ENCODE measurements around the gene CNN2. TPM values are rescaled to one million over a fixed set of nuclear protein-coding genes. Genes with fewer than 3 reads are reported as not detected.
A peak's percentile ranks its signal among the peaks of the same experiment; 100 is the strongest.

The CNN2 gene
- total and polyA plus RNA-seq, 9 of the 15 experiments (the other 6 are each of a cell fraction or from before 2014, with no cell fraction given), result 12.1 to 174 (median 52.7) TPM

GRCh38 chr19:1041835-1042685 lies 15.7 kb downstream of the CNN2 start (continued):
- TF ChIP-seq ATF1 (CRISPR knock-in tag; IDR thresholded peaks at IDR 0.05) (peak; percentile 96), ATF1 (tag; IDR thresholded peaks at IDR 0.05) (peak; percentile 97), REST (IDR thresholded peaks at IDR 0.05; ENCODE audit: borderline replicate concordance) (no peak), REST (CRISPR knock-in tag; IDR thresholded peaks at IDR 0.05; ENCODE audit: low read depth) (no peak), MAFK (IDR thresholded peaks at IDR 0.05; ENCODE audit: low read length) (0 out of 2 replicates have a peak, but pooled peaks have one; percentile 5), SMARCC2 (IDR thresholded peaks at IDR 0.05; ENCODE audit: low read depth) (no peak), MITF (IDR thresholded peaks at IDR 0.05) (no peak), TAF7 (tag; IDR thresholded peaks at IDR 0.05) (no peak), ELF4 (CRISPR knock-in tag; IDR thresholded peaks at IDR 0.05) (no peak), CREBBP (IDR thresholded peaks at IDR 0.05; ENCODE audit: low read depth, low read length) (no peak), ELK1 (CRISPR knock-in tag; IDR thresholded peaks at IDR 0.05) (no peak), ESRRA (IDR thresholded peaks at IDR 0.05; ENCODE audit: borderline replicate concordance, low read depth) (peak; percentile 43; the same call in 1 of the 2 replicates), MIER1 (IDR thresholded peaks at IDR 0.05; ENCODE audit: low read depth) (no peak)
- TF ChIP-seq, protein P1, sequence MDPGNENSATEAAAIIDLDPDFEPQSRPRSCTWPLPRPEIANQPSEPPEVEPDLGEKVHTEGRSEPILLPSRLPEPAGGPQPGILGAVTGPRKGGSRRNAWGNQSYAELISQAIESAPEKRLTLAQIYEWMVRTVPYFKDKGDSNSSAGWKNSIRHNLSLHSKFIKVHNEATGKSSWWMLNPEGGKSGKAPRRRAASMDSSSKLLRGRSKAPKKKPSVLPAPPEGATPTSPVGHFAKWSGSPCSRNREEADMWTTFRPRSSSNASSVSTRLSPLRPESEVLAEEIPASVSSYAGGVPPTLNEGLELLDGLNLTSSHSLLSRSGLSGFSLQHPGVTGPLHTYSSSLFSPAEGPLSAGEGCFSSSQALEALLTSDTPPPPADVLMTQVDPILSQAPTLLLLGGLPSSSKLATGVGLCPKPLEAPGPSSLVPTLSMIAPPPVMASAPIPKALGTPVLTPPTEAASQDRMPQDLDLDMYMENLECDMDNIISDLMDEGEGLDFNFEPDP (CRISPR knock-in tag; IDR thresholded peaks at IDR 0.05), result no peak
